HG02759 (cell line): ENCODE results near the gene RAB26.
"Not testable (repeated sequence)": the region's sequence is repeated elsewhere in the genome, so short reads cannot be mapped to it uniquely, and the experiment has no call there.

Experiments used
- ATAC-seq: cut with Tn5 transposase; IDR thresholded peaks from one replicate; pipeline ENCODE4 v1.9.1; 2021; ENCODE audit warnings: mild to moderate bottlenecking, moderate library complexity; ENCODE audit not compliant: unreplicated experiment

The RAB26 gene

DNA sequence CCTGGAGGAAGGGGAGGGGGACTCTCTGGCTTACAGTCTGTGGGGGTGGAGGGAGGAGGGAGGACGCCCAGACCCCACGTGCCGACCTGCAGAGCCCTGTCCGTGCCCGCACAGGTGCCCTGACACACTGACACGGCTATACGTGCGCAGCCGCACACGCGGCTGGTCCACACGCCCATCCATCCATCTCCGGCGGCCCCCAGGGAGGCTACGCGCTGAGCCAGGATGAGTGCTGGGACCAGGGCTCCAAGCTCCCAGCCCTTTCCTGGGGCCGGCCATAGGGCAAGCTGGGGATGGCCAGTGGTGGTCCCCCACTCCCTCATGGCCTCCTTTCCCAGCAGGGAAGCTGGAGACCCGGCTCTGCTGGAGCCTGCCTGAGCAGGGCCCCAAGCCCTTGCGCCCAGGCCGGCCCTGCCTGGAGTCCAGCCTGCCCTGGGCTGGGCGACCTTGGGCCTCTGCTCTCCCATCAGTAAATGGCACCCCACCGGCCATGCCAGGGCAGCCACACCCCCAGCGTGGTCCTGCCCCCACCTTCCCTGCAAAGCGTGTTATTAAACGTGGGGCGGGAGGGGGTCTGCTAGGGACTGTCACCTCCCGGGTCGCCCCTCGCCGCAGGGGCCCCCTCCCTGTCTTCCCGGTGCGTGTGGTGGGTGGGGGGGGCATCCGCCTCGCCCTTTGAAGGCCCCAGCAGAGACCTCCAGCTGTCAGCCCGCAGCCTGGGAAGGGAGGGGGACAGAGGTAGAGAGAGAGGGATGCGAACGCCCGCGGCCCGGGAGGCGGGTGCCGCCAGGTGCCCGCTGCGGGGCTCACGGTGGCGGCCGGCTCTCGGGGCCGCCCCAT is 47.1 kb downstream of the RAB26 start:
- ATAC-seq: no peak

DNA sequence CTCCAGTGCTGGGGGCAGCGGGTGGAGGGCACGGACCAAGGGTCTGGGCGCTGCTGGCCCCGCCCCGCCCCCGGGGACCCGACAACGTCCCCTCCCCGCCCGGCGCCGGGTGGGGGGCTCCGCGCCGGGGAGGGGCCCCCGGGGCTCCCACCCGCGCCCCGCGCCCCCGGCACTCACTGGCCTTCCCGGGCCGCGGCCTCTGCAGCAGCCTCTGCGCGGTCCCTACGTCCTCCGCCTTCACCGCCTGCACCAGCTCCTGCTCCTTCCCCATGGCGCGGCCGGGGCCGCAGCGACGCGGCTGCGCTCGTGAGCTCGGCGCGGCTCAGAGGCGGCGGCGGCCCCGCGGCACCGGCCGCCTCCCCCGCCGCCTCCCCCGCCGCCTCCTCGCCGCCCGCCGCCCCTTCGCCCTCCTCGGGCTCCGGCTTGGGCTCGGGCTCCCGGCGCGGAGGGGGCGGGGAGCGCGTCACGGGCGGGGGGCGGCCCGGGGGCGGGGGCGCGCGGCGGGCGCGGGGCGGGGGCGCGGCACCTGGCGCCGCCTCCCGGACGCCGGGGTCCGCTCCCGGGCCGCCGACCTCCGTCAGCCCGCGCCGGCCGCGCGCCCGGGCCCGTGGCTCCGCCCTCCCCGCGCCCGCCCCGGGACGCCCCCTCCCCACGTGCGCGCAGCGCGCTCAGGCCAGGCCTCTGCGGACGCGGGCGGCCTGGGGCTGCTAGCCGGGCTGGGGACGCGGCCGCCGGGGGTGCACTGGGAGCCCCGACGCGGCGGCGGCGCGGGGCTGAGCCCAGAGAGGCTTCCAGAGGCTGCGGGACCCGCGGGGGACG is 47.9 kb downstream of the RAB26 start, which contains the start of gene CASKIN1:
Gene CASKIN1, minus strand, starts transcription at position 444 of the 819 bp plus-strand sequence. Its CDS starts 173 bp downstream, at position 271.
- no peak for ATAC-seq

GRCh38 chr16:2196981-2197511 is 48.6 kb downstream of the RAB26 start:
- ATAC-seq: no peak

DNA sequence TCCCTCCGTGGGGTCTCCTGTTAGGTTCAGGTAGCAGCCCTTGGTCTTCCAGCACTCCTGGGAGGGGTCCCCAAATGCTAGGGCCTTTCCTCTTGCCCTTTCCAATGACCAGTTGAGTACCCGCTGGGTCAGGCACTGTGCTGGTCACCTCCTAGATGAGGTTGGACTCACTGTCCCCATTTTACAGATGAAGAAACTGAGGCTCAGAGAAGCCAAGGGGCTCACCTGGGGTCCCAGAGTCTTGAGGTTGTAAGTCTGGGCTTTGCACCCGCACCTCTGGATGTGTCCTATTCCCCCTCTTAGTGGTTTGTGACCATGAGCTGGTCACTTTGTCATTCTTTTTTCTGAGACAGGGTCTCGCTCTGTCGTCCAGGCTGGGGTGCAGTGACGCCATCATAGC is 49.3 kb downstream of the RAB26 start:
- no peak for ATAC-seq

GRCh38 chr16:2198283-2198682 is 49.9 kb downstream of the RAB26 start:
- no peak for ATAC-seq

DNA sequence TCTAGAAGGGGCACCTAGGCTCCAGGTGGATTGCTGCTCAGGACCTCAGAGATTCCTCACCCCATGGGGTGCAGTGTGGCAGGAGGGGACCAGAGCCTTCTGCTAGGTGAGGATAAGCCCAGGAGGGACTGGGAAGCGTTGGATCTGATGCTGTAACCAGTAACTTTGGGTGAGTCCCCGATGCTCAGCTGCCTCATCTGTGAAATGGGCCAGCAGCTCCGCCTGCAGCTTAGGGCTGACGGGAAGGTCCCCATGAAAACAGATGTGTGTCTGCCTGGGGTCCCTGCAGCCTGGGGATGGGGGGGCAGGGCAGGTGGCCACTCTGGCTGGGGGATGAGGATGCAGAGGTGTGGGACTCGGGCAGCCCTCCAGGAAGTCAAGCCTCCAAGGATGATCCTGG is 50.7 kb downstream of the RAB26 start:
- no peak for ATAC-seq

- ATAC-seq: no peak
These were observed 51.3 kb downstream of the RAB26 start for GRCh38 chr16:2199621-2200139.

GRCh38 chr16:2200313-2200712 is 51.9 kb downstream of the RAB26 start:
- no peak for ATAC-seq

- not testable (repeated sequence) for ATAC-seq
These were observed 54.8 kb downstream of the RAB26 start for GRCh38 chr16:2203119-2203688.
